Endothelial cell (in vitro differentiated cells): ENCODE data around the gene ZMYND19. TPM values are rescaled to one million over a fixed set of nuclear protein-coding genes. Genes with fewer than 3 reads are reported as not detected.

Experiments
- DNase-seq: peaks from one replicate; pipeline ENCODE4 v3.0.0; 2021; ENCODE audit warnings: low spot score
- H3K27ac Mint-ChIP-seq: one replicate; pipeline ENCODE4 v1.8.0; 2021; ENCODE audit warnings: mixed read lengths, inconsistent platforms; ENCODE audit not compliant: unreplicated experiment
- H3K27me3 Mint-ChIP-seq: one replicate; pipeline ENCODE4 v1.8.0; 2021; ENCODE audit warnings: mild to moderate bottlenecking, moderate library complexity, mixed read lengths, inconsistent platforms; ENCODE audit not compliant: unreplicated experiment
- H3K36me3 Mint-ChIP-seq: one replicate; pipeline ENCODE4 v1.8.0; 2021; ENCODE audit warnings: mild to moderate bottlenecking, low read depth, mixed read lengths, inconsistent platforms; ENCODE audit not compliant: unreplicated experiment
- H3K4me1 Mint-ChIP-seq: one replicate; pipeline ENCODE4 v1.8.0; 2021; ENCODE audit warnings: mild to moderate bottlenecking, mixed read lengths, inconsistent platforms; ENCODE audit not compliant: unreplicated experiment
- H3K4me3 Mint-ChIP-seq: one replicate; pipeline ENCODE4 v1.8.0; 2021; ENCODE audit warnings: mild to moderate bottlenecking, mixed read lengths, inconsistent platforms; ENCODE audit not compliant: unreplicated experiment
- H3K9me3 Mint-ChIP-seq: one replicate; pipeline ENCODE4 v1.8.0; 2021; ENCODE audit warnings: mixed read lengths, inconsistent platforms; ENCODE audit not compliant: unreplicated experiment
- CTCF ChIP-seq: fragments of 200-600 bp; sonication (generic); IDR thresholded peaks from one replicate; pipeline ENCODE4 v1.5.0; 2021; ENCODE audit warnings: antibody characterized with exemption; ENCODE audit not compliant: unreplicated experiment
- total RNA-seq: library from RNA; stranded (reverse); fragmentation: NEBNext Ultra II Directional; extraction: Animal tissue kit (Norgen Biotek cat#: 25700); gene quantifications from one replicate; pipeline ENCODE4 v1.2.1, GENCODE V29; 2021; ENCODE audit not compliant: unreplicated experiment

Gene ZMYND19
- total RNA-seq, 1 donor from 2014 or later, result 25.6 TPM

- no peak for DNase-seq
- TF ChIP-seq CTCF, result no peak
- H3K4me3 Mint-ChIP-seq, result no peak overlapping the region
- no peak overlapping the region for H3K27ac Mint-ChIP-seq
- H3K9me3 Mint-ChIP-seq, result no peaks in the 10 kb centered on the region
- H3K4me1 Mint-ChIP-seq, result peaks cover 16% of the 10 kb centered on the region
- H3K36me3 Mint-ChIP-seq, result peaks cover 5% of the 10 kb centered on the region
- H3K27me3 Mint-ChIP-seq, result peaks cover 7% of the 10 kb centered on the region
These were observed 23.6 kb upstream of the ZMYND19 start for GRCh38 chr9:137613738-137614523.

GRCh38 chr9:137613259-137613658 is 22.9 kb upstream of the ZMYND19 start:
- TF ChIP-seq CTCF, result no peak
- peaks cover 5% of the 10 kb centered on the region for H3K36me3 Mint-ChIP-seq
- no peak for DNase-seq
- peaks cover 16% of the 10 kb centered on the region for H3K4me1 Mint-ChIP-seq
- no peak overlapping the region for H3K27ac Mint-ChIP-seq
- H3K4me3 Mint-ChIP-seq, result no peak overlapping the region
- H3K9me3 Mint-ChIP-seq, result no peaks in the 10 kb centered on the region
- H3K27me3 Mint-ChIP-seq, result peaks cover 7% of the 10 kb centered on the region

- Mint-ChIP-seq H3K4me1 (peaks cover 12% of the 10 kb centered on the region), H3K36me3 (peaks cover 5% of the 10 kb centered on the region), H3K9me3 (no peaks in the 10 kb centered on the region), H3K4me3 (no peak overlapping the region), H3K27me3 (peaks cover 7% of the 10 kb centered on the region), H3K27ac (no peak overlapping the region)
- TF ChIP-seq CTCF, result no peak
- no peak for DNase-seq
These were observed 22.4 kb upstream of the ZMYND19 start for GRCh38 chr9:137612741-137613142.

GRCh38 chr9:137611623-137612609 is 21.6 kb upstream of the ZMYND19 start:
- H3K27ac Mint-ChIP-seq, result no peak overlapping the region
- H3K27me3 Mint-ChIP-seq, result peaks cover 2% of the 10 kb centered on the region
- H3K4me1 Mint-ChIP-seq, result peaks cover 6% of the 10 kb centered on the region
- H3K4me3 Mint-ChIP-seq, result no peak overlapping the region
- no peaks in the 10 kb centered on the region for H3K36me3 Mint-ChIP-seq
- no peak for TF ChIP-seq CTCF
- H3K9me3 Mint-ChIP-seq, result no peaks in the 10 kb centered on the region
- DNase-seq, result no peak
